ENCODE measurements around the gene LMX1A. TPM values are rescaled to one million over a fixed set of nuclear protein-coding genes. Genes with fewer than 3 reads are reported as not detected.

LMX1A gene
- total RNA-seq, 1 experiment from 2014 or later = not detected

DNA sequence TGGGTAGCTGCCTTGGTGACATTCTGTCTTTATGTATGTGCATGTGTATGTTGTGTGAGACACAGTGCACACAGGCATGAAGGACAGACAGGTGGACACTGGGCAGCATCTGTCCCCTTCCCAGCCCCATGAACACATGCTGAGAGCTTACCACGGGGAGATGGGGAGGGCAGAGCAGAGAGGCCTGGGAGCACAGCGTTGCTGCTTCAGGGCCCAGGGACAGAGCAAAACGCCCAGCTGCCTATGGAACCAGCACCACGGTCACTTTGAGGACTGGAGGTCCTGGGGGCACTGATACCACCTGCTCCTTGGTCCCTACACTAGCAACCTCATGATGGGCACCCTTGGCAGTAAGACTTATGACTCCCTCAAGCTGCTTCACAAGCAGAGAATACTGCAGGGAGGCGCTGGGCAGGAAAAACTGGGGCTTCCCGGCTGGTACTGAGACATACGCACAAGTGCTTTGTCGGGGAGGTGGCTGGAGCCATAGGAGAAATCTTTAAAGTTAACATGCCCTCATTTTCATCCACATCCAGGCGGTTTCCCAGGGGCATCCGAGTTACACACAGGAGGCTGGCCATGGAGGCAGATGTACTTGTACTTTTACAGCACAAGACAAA is 40.3 kb downstream of the LMX1A start:
- H3K4me1 Mint-ChIP-seq = no peaks in the 10 kb centered on the region
- peaks cover 10% of the 10 kb centered on the region for H3K9me3 Mint-ChIP-seq
- no peak for ATAC-seq
- TF ChIP-seq ZNF232 (CRISPR knock-in tag; IDR thresholded peaks at IDR 0.05) = no peak
- TF ChIP-seq, protein P1, sequence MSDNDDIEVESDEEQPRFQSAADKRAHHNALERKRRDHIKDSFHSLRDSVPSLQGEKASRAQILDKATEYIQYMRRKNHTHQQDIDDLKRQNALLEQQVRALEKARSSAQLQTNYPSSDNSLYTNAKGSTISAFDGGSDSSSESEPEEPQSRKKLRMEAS (CRISPR knock-in tag; IDR thresholded peaks at IDR 0.05) = no peak
- TF ChIP-seq HMGA2 (CRISPR knock-in tag; IDR thresholded peaks at IDR 0.05) = no peak
- no peak for TF ChIP-seq E2F5 (CRISPR knock-in tag; IDR thresholded peaks at IDR 0.05)
- TF ChIP-seq ZNF396 (CRISPR knock-in tag; IDR thresholded peaks at IDR 0.05; ENCODE audit: borderline replicate concordance) = no peak
- no peak for TF ChIP-seq ZSCAN18 (CRISPR knock-in tag; IDR thresholded peaks at IDR 0.05)
- no peak for TF ChIP-seq HMGXB4 (CRISPR knock-in tag; IDR thresholded peaks at IDR 0.05)
- no peak for TF ChIP-seq JUN (CRISPR knock-in tag; IDR thresholded peaks at IDR 0.05)
- peaks cover 7% of the 10 kb centered on the region; the same call in 1 of the 2 replicates for H3K36me3 Mint-ChIP-seq
- no peak overlapping the region for H3K27ac Mint-ChIP-seq
- CTCF ChIA-PET = no interaction called here
- no peak for DNase-seq (ENCODE audit: low spot score)
- no peak overlapping the region for H3K4me3 Mint-ChIP-seq
- POLR2A ChIA-PET = no interaction called here
- H3K27me3 Mint-ChIP-seq (ENCODE audit: low read depth) = no peaks in the 10 kb centered on the region; the same call in none of the 2 replicates

- Mint-ChIP-seq H3K27me3 (ENCODE audit: low read depth) (no peaks in the 10 kb centered on the region; the same call in 1 of the 2 replicates), H3K4me1 (no peaks in the 10 kb centered on the region), H3K9me3 (peaks cover 9% of the 10 kb centered on the region), H3K4me3 (no peak overlapping the region), H3K27ac (no peak overlapping the region), H3K36me3 (peaks cover 7% of the 10 kb centered on the region; the same call in 1 of the 2 replicates)
- POLR2A ChIA-PET = no interaction called here
- no peak for DNase-seq (ENCODE audit: low spot score)
- CTCF ChIA-PET = interaction anchor here (1.0 kb wide), 1 partner anchor 186 kb away, joined by 3 read pairs; no protein-coding TSS in a partner anchor
- no peak for ATAC-seq
- no peak for TF ChIP-seq CBFB (CRISPR knock-in tag; IDR thresholded peaks at IDR 0.05; ENCODE audit: low read depth)
- no peak for TF ChIP-seq FOXJ3 (CRISPR knock-in tag; IDR thresholded peaks at IDR 0.05; ENCODE audit: borderline replicate concordance)
- no peak for TF ChIP-seq KAT7 (CRISPR knock-in tag; IDR thresholded peaks at IDR 0.05; ENCODE audit: borderline replicate concordance)
- TF ChIP-seq JAZF1 (CRISPR knock-in tag; IDR thresholded peaks at IDR 0.05) = no peak
- TF ChIP-seq, protein P2, sequence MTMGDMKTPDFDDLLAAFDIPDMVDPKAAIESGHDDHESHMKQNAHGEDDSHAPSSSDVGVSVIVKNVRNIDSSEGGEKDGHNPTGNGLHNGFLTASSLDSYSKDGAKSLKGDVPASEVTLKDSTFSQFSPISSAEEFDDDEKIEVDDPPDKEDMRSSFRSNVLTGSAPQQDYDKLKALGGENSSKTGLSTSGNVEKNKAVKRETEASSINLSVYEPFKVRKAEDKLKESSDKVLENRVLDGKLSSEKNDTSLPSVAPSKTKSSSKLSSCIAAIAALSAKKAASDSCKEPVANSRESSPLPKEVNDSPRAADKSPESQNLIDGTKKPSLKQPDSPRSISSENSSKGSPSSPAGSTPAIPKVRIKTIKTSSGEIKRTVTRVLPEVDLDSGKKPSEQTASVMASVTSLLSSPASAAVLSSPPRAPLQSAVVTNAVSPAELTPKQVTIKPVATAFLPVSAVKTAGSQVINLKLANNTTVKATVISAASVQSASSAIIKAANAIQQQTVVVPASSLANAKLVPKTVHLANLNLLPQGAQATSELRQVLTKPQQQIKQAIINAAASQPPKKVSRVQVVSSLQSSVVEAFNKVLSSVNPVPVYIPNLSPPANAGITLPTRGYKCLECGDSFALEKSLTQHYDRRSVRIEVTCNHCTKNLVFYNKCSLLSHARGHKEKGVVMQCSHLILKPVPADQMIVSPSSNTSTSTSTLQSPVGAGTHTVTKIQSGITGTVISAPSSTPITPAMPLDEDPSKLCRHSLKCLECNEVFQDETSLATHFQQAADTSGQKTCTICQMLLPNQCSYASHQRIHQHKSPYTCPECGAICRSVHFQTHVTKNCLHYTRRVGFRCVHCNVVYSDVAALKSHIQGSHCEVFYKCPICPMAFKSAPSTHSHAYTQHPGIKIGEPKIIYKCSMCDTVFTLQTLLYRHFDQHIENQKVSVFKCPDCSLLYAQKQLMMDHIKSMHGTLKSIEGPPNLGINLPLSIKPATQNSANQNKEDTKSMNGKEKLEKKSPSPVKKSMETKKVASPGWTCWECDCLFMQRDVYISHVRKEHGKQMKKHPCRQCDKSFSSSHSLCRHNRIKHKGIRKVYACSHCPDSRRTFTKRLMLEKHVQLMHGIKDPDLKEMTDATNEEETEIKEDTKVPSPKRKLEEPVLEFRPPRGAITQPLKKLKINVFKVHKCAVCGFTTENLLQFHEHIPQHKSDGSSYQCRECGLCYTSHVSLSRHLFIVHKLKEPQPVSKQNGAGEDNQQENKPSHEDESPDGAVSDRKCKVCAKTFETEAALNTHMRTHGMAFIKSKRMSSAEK (CRISPR knock-in tag; IDR thresholded peaks at IDR 0.05; ENCODE audit: borderline replicate concordance) = no peak
- no peak for TF ChIP-seq ATF3 (CRISPR knock-in tag; conservative IDR thresholded peaks at IDR 0.05)
- TF ChIP-seq PRRX2 (CRISPR knock-in tag; IDR thresholded peaks at IDR 0.05) = no peak
- no peak for TF ChIP-seq ZNF138 (CRISPR knock-in tag; conservative IDR thresholded peaks at IDR 0.05)
- no peak for TF ChIP-seq ATF2 (CRISPR knock-in tag; IDR thresholded peaks at IDR 0.05; ENCODE audit: borderline replicate concordance, low read depth)
- TF ChIP-seq GRHL2 (CRISPR knock-in tag; IDR thresholded peaks at IDR 0.05; ENCODE audit: insufficient replicate concordance, severe bottlenecking) = no peak
- no peak for TF ChIP-seq ETV6 (CRISPR knock-in tag; IDR thresholded peaks at IDR 0.05)
- TF ChIP-seq, protein P1 (CRISPR knock-in tag; IDR thresholded peaks at IDR 0.05) = no peak
- TF ChIP-seq GABPB1 (CRISPR knock-in tag; IDR thresholded peaks at IDR 0.05) = no peak
- no peak for TF ChIP-seq ZNF121 (CRISPR knock-in tag; IDR thresholded peaks at IDR 0.05)
- TF ChIP-seq, protein P3, sequence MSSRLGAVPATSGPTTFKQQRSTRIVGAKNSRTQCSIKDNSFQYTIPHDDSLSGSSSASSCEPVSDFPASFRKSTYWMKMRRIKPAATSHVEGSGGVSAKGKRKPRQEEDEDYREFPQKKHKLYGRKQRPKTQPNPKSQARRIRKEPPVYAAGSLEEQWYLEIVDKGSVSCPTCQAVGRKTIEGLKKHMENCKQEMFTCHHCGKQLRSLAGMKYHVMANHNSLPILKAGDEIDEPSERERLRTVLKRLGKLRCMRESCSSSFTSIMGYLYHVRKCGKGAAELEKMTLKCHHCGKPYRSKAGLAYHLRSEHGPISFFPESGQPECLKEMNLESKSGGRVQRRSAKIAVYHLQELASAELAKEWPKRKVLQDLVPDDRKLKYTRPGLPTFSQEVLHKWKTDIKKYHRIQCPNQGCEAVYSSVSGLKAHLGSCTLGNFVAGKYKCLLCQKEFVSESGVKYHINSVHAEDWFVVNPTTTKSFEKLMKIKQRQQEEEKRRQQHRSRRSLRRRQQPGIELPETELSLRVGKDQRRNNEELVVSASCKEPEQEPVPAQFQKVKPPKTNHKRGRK (CRISPR knock-in tag; IDR thresholded peaks at IDR 0.05; ENCODE audit: borderline replicate concordance) = no peak
Observed at GRCh38 chr1:165315481-165315880, 41.0 kb downstream of the LMX1A start.

Measured in WTC11 (cell line).